ENCODE results near the gene RALGDS. TPM values are rescaled to one million over a fixed set of nuclear protein-coding genes. Genes with fewer than 3 reads are reported as not detected.
"Not testable (repeated sequence)": the region's sequence is repeated elsewhere in the genome, so short reads cannot be mapped to it uniquely, and the experiment has no call there.

RALGDS gene
- total RNA-seq, 2 experiments from 2014 or later = 23.8 to 28.2 TPM

DNA sequence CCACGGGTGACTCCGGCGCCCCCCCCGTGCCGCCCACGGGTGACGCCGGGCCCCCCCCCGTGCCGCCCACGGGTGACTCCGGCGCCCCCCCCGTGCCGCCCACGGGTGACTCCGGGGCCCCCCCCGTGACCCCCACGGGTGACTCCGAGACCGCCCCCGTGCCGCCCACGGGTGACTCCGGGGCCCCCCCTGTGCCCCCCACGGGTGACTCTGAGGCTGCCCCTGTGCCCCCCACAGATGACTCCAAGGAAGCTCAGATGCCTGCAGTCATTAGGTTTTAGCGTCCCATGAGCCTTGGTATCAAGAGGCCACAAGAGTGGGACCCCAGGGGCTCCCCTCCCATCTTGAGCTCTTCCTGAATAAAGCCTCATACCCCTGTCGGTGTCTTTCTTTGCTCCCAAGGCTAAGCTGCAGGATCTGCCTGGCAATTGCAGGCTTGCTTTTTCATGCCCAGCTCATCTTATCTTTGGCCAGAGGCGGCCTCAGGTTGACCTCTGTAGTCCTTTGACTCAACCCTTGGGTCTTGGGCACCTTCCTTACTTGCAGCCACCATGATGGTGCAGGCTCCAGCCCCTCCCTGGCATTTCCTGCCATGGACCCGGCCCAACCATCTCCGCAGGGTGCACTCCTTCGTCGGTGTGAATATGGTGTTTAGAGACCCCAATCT lies 49.4 kb downstream of the RALGDS start:
- no peaks in the 10 kb centered on the region for H3K9me2 ChIP-seq (ENCODE audit: insufficient read depth, low read length)
- H3K36me3 ChIP-seq (ENCODE audit: insufficient read depth, low read length) = no peaks in the 10 kb centered on the region
- ChIA-PET POLR2A (interaction anchor here (0.6 to 0.7 kb wide), 2 partner anchors 22 to 141 kb away, joined by 3 read pairs; no protein-coding TSS in a partner anchor), CTCF (ENCODE audit: unreplicated experiment) (no interaction called here)
- BruUV-seq (replicated peaks) = no TSS peak
- H3K79me2 ChIP-seq (ENCODE audit: insufficient read depth, low read depth, low read length) = no peaks in the 10 kb centered on the region
- H3K4me3 ChIP-seq (ENCODE audit: low read depth, low read length, poor library complexity, severe bottlenecking) = no peak overlapping the region
- no peaks in the 10 kb centered on the region for H3K9me3 ChIP-seq (ENCODE audit: low read length)
- H3K4me2 ChIP-seq (ENCODE audit: low read length) = no peak overlapping the region
- H4K20me1 ChIP-seq (ENCODE audit: insufficient read depth, low read length) = no peaks in the 10 kb centered on the region
- no peak overlapping the region for H2AFZ ChIP-seq (ENCODE audit: low read length)
- H3K4me1 ChIP-seq (ENCODE audit: insufficient read depth, low read length, poor library complexity, severe bottlenecking) = no peaks in the 10 kb centered on the region
- no peak overlapping the region for H3K27ac ChIP-seq (ENCODE audit: low read depth, low read length, poor library complexity, severe bottlenecking)
- intact Hi-C loops (cut with micrococcal nuclease; ENCODE audit: unreplicated experiment) = no loop called here
- TF ChIP-seq, protein P1, sequence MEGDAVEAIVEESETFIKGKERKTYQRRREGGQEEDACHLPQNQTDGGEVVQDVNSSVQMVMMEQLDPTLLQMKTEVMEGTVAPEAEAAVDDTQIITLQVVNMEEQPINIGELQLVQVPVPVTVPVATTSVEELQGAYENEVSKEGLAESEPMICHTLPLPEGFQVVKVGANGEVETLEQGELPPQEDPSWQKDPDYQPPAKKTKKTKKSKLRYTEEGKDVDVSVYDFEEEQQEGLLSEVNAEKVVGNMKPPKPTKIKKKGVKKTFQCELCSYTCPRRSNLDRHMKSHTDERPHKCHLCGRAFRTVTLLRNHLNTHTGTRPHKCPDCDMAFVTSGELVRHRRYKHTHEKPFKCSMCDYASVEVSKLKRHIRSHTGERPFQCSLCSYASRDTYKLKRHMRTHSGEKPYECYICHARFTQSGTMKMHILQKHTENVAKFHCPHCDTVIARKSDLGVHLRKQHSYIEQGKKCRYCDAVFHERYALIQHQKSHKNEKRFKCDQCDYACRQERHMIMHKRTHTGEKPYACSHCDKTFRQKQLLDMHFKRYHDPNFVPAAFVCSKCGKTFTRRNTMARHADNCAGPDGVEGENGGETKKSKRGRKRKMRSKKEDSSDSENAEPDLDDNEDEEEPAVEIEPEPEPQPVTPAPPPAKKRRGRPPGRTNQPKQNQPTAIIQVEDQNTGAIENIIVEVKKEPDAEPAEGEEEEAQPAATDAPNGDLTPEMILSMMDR (conservative IDR thresholded peaks at IDR 0.05; ENCODE audit: low read length) = no peak
- no peak for TF ChIP-seq EZH2phosphoT487 (IDR thresholded peaks at IDR 0.05; ENCODE audit: borderline replicate concordance, low read depth, low read length)
- DNase-seq (ENCODE audit: low spot score) = no peak

DNA sequence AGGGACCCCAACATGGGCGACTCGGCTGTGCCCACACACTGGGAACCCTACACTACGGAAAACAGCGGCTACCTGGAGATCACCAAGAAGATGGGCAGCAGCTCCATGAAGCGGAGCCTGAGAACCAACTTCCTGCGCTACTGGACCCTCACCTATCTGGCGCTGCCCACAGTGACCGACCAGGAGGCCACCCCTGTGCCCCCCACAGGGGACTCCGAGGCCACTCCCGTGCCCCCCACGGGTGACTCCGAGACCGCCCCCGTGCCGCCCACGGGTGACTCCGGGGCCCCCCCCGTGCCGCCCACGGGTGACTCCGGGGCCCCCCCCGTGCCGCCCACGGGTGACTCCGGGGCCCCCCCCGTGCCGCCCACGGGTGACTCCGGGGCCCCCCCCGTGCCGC lies 50.1 kb downstream of the RALGDS start:
- H3K4me1 ChIP-seq (ENCODE audit: insufficient read depth, low read length, poor library complexity, severe bottlenecking); BruUV-seq (replicated peaks); H3K9me2 ChIP-seq (ENCODE audit: insufficient read depth, low read length); intact Hi-C loops (cut with micrococcal nuclease; ENCODE audit: unreplicated experiment); H3K79me2 ChIP-seq (ENCODE audit: insufficient read depth, low read depth, low read length); H3K27ac ChIP-seq (ENCODE audit: low read depth, low read length, poor library complexity, severe bottlenecking); H3K9me3 ChIP-seq (ENCODE audit: low read length); H2AFZ ChIP-seq (ENCODE audit: low read length); CTCF ChIA-PET (ENCODE audit: unreplicated experiment); H3K4me2 ChIP-seq (ENCODE audit: low read length); H3K36me3 ChIP-seq (ENCODE audit: insufficient read depth, low read length); H3K4me3 ChIP-seq (ENCODE audit: low read depth, low read length, poor library complexity, severe bottlenecking); DNase-seq (ENCODE audit: low spot score); H4K20me1 ChIP-seq (ENCODE audit: insufficient read depth, low read length); POLR2A ChIA-PET: not testable (repeated sequence)

DNA sequence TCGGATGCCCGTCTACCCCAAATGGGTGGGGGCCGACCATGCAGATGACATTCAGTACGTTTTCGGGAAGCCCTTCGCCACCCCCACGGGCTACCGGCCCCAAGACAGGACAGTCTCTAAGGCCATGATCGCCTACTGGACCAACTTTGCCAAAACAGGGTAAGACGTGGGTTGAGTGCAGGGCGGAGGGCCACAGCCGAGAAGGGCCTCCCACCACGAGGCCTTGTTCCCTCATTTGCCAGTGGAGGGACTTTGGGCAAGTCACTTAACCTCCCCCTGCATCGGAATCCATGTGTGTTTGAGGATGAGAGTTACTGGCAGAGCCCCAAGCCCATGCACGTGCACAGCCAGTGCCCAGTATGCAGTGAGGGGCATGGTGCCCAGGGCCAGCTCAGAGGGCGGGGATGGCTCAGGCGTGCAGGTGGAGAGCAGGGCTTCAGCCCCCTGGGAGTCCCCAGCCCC lies 50.5 kb downstream of the RALGDS start:
- CTCF ChIA-PET (ENCODE audit: unreplicated experiment); H3K9me2 ChIP-seq (ENCODE audit: insufficient read depth, low read length); BruUV-seq (replicated peaks); POLR2A ChIA-PET; H2AFZ ChIP-seq (ENCODE audit: low read length); H3K36me3 ChIP-seq (ENCODE audit: insufficient read depth, low read length); H3K79me2 ChIP-seq (ENCODE audit: insufficient read depth, low read depth, low read length); H3K9me3 ChIP-seq (ENCODE audit: low read length); H3K4me3 ChIP-seq (ENCODE audit: low read depth, low read length, poor library complexity, severe bottlenecking); H3K4me2 ChIP-seq (ENCODE audit: low read length); DNase-seq (ENCODE audit: low spot score); H3K4me1 ChIP-seq (ENCODE audit: insufficient read depth, low read length, poor library complexity, severe bottlenecking); H3K27ac ChIP-seq (ENCODE audit: low read depth, low read length, poor library complexity, severe bottlenecking); H4K20me1 ChIP-seq (ENCODE audit: insufficient read depth, low read length); intact Hi-C loops (cut with micrococcal nuclease; ENCODE audit: unreplicated experiment): not testable (repeated sequence)

DNA sequence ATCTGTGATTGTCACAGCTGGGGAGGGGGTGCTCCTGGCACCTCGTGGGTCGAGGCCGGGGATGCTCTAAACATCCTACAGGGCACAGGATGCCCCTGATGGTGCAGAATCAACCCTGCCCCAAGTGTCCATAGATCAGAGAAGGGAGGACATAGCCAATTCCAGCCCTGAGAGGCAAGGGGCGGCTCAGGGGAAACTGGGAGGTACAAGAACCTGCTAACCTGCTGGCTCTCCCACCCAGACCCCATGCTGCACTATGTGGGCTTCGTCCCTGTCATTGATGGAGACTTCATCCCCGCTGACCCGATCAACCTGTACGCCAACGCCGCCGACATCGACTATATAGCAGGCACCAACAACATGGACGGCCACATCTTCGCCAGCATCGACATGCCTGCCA lies 52.6 kb downstream of the RALGDS start:
- H3K4me2 ChIP-seq (ENCODE audit: low read length); H3K27ac ChIP-seq (ENCODE audit: low read depth, low read length, poor library complexity, severe bottlenecking); POLR2A ChIA-PET; H3K79me2 ChIP-seq (ENCODE audit: insufficient read depth, low read depth, low read length); H3K4me3 ChIP-seq (ENCODE audit: low read depth, low read length, poor library complexity, severe bottlenecking); H3K9me2 ChIP-seq (ENCODE audit: insufficient read depth, low read length); H3K4me1 ChIP-seq (ENCODE audit: insufficient read depth, low read length, poor library complexity, severe bottlenecking); intact Hi-C loops (cut with micrococcal nuclease; ENCODE audit: unreplicated experiment); BruUV-seq (replicated peaks); CTCF ChIA-PET (ENCODE audit: unreplicated experiment); H2AFZ ChIP-seq (ENCODE audit: low read length); DNase-seq (ENCODE audit: low spot score); H3K9me3 ChIP-seq (ENCODE audit: low read length); H3K36me3 ChIP-seq (ENCODE audit: insufficient read depth, low read length); H4K20me1 ChIP-seq (ENCODE audit: insufficient read depth, low read length): not testable (repeated sequence)

Data from OCI-LY7 (cell line).